MM.1S (cell line): Measurements from ENCODE around the gene HHIPL1.

Experiments used
- DNase-seq: peaks from one replicate; pipeline ENCODE4 v3.0.0-alpha.2; 2015
- H2AFZ ChIP-seq: fragments of 300-600 bp; sonication (generic); 2 replicates; pipeline ENCODE4 v1.6.0; 2016; ENCODE audit warnings: antibody characterized with exemption, low read length
- H3F3A ChIP-seq: fragments of 300-600 bp; sonication (generic); 2 replicates; pipeline ENCODE4 v1.6.1; 2016; ENCODE audit warnings: mild to moderate bottlenecking, antibody characterized with exemption, low read length, moderate library complexity, mixed read lengths; ENCODE audit not compliant: insufficient read depth
- H3K27ac ChIP-seq: fragments of 300-600 bp; sonication (generic); 2 replicates; pipeline ENCODE4 v1.5.1; 2016; ENCODE audit warnings: mild to moderate bottlenecking, low read length
- H3K27me3 ChIP-seq: fragments of 300-600 bp; sonication (generic); replicated peaks from 2 replicates; pipeline ENCODE4 v1.6.0; 2016; ENCODE audit warnings: low read length; ENCODE audit not compliant: insufficient read depth
- H3K36me3 ChIP-seq: fragments of 300-600 bp; sonication (generic); replicated peaks from 2 replicates; pipeline ENCODE4 v1.6.1; 2016; ENCODE audit warnings: mild to moderate bottlenecking, low read length, mixed read lengths; ENCODE audit not compliant: insufficient read depth
- H3K4me1 ChIP-seq: fragments of 300-600 bp; sonication (generic); 2 replicates; pipeline ENCODE4 v1.6.1; 2016; ENCODE audit warnings: low read length, mixed read lengths
- H3K4me2 ChIP-seq: fragments of 300-600 bp; sonication (generic); 2 replicates; pipeline ENCODE4 v1.6.0; 2016; ENCODE audit warnings: low read depth, low read length
- H3K4me3 ChIP-seq: fragments of 300-600 bp; sonication (generic); 2 replicates; pipeline ENCODE4 v1.5.1; 2016; ENCODE audit warnings: low read length, mixed read lengths
- H3K79me2 ChIP-seq: fragments of 300-600 bp; sonication (generic); 2 replicates; pipeline ENCODE4 v1.6.1; 2016; ENCODE audit warnings: mixed run types, low read length, mixed read lengths
- H3K9ac ChIP-seq: fragments of 300-600 bp; sonication (generic); 2 replicates; pipeline ENCODE4 v1.6.1; 2016; ENCODE audit warnings: low read length, mixed read lengths
- H3K9me2 ChIP-seq: fragments of 300-600 bp; sonication (generic); replicated peaks from 2 replicates; pipeline ENCODE4 v1.6.1; 2016; ENCODE audit warnings: mild to moderate bottlenecking, low read length, mixed read lengths; ENCODE audit not compliant: insufficient read depth
- H3K9me3 ChIP-seq: fragments of 300-600 bp; sonication (generic); replicated peaks from 2 replicates; pipeline ENCODE4 v1.6.1; 2016; ENCODE audit warnings: mild to moderate bottlenecking, low read length, mixed read lengths; ENCODE audit not compliant: insufficient read depth
- H4K20me1 ChIP-seq: fragments of 300-600 bp; sonication (generic); 2 replicates; pipeline ENCODE4 v1.6.1; 2016; ENCODE audit warnings: mild to moderate bottlenecking, low read length, moderate library complexity, mixed read lengths; ENCODE audit not compliant: insufficient read depth
- CTCF ChIP-seq: fragments of 300-600 bp; sonication (generic); IDR thresholded peaks from 2 replicates; pipeline ENCODE4 v1.5.1; 2016; ENCODE audit warnings: antibody characterized with exemption, low read length, mixed read lengths
- EZH2 ChIP-seq: fragments of 300-600 bp; sonication (generic); optimal IDR thresholded peaks from 2 replicates; pipeline ENCODE3; 2017; ENCODE audit warnings: low read depth, mild to moderate bottlenecking, antibody characterized with exemption, low read length, mixed read lengths
- EZH2phosphoT487 ChIP-seq: fragments of 300-600 bp; sonication (generic); IDR thresholded peaks from 2 replicates; pipeline ENCODE4 v1.6.1; 2018; ENCODE audit warnings: antibody characterized with exemption, low read length

The HHIPL1 gene

GRCh38 chr14:99649643-99650042 lies 4.7 kb downstream of the HHIPL1 start:
- Histone ChIP-seq H3K9me2 (no peaks in the 10 kb centered on the region), H3F3A (no peaks in the 10 kb centered on the region), H3K36me3 (no peaks in the 10 kb centered on the region), H3K4me2 (no peak overlapping the region), H2AFZ (no peak overlapping the region), H3K9me3 (no peaks in the 10 kb centered on the region), H4K20me1 (no peaks in the 10 kb centered on the region), H3K9ac (no peak overlapping the region), H3K27me3 (no peaks in the 10 kb centered on the region), H3K4me1 (no peaks in the 10 kb centered on the region), H3K4me3 (no peak overlapping the region), H3K79me2 (no peaks in the 10 kb centered on the region), H3K27ac (no peak overlapping the region)
- DNase-seq: no peak
- TF ChIP-seq EZH2phosphoT487 (no peak), EZH2 (no peak), CTCF (no peak)

- H3K9me3 ChIP-seq: no peaks in the 10 kb centered on the region
- H3K4me2 ChIP-seq: no peak overlapping the region
- H3K4me3 ChIP-seq: no peak overlapping the region
- no peaks in the 10 kb centered on the region for H3F3A ChIP-seq
- no peak overlapping the region for H3K27ac ChIP-seq
- no peaks in the 10 kb centered on the region for H3K79me2 ChIP-seq
- no peak for DNase-seq
- H4K20me1 ChIP-seq: no peaks in the 10 kb centered on the region
- no peaks in the 10 kb centered on the region for H3K36me3 ChIP-seq
- H3K27me3 ChIP-seq: no peaks in the 10 kb centered on the region
- TF ChIP-seq EZH2phosphoT487 (no peak), EZH2 (no peak), CTCF (no peak)
- H3K9me2 ChIP-seq: no peaks in the 10 kb centered on the region
- H3K9ac ChIP-seq: no peak overlapping the region
- no peaks in the 10 kb centered on the region for H3K4me1 ChIP-seq
- H2AFZ ChIP-seq: no peak overlapping the region
These were observed 5.3 kb downstream of the HHIPL1 start for GRCh38 chr14:99650189-99650588.

- no peak overlapping the region for H3K4me3 ChIP-seq
- TF ChIP-seq CTCF (no peak), EZH2phosphoT487 (no peak), EZH2 (no peak)
- no peaks in the 10 kb centered on the region for H3K9me2 ChIP-seq
- H3K27me3 ChIP-seq: no peaks in the 10 kb centered on the region
- no peaks in the 10 kb centered on the region for H3K4me1 ChIP-seq
- no peak overlapping the region for H3K27ac ChIP-seq
- no peak overlapping the region for H2AFZ ChIP-seq
- no peak overlapping the region for H3K4me2 ChIP-seq
- no peaks in the 10 kb centered on the region for H3K79me2 ChIP-seq
- H3F3A ChIP-seq: no peaks in the 10 kb centered on the region
- H3K9me3 ChIP-seq: no peaks in the 10 kb centered on the region
- H3K9ac ChIP-seq: no peak overlapping the region
- H3K36me3 ChIP-seq: no peaks in the 10 kb centered on the region
- no peak for DNase-seq
- H4K20me1 ChIP-seq: no peaks in the 10 kb centered on the region
These were observed 7.2 kb downstream of the HHIPL1 start for GRCh38 chr14:99651953-99652746.
